KMS-11 (cell line): ENCODE results near the gene SEC22A.

ENCODE experiments used
- H2AFZ ChIP-seq: fragments of 200-600 bp; sonication (generic); 2 replicates; pipeline ENCODE4 v1.6.1; 2016; ENCODE audit warnings: antibody characterized with exemption, mixed run types, low read depth
- H3K27ac ChIP-seq: fragments of 200-600 bp; sonication (generic); 2 replicates; pipeline ENCODE4 v1.6.1; 2016; ENCODE audit warnings: mild to moderate bottlenecking, mixed run types
- H3K27me3 ChIP-seq: fragments of 200-600 bp; sonication (generic); 2 replicates; pipeline ENCODE4 v1.6.1; 2017; ENCODE audit warnings: mild to moderate bottlenecking, low read depth, mixed run types, moderate library complexity; ENCODE audit not compliant: insufficient read depth
- H3K36me3 ChIP-seq: fragments of 200-600 bp; sonication (generic); 2 replicates; pipeline ENCODE4 v1.6.1; 2017; ENCODE audit warnings: mild to moderate bottlenecking, mixed run types; ENCODE audit not compliant: insufficient read depth
- H3K4me1 ChIP-seq: fragments of 200-600 bp; sonication (generic); 2 replicates; pipeline ENCODE4 v1.6.1; 2016; ENCODE audit warnings: mild to moderate bottlenecking, low read depth, mixed run types; ENCODE audit not compliant: poor library complexity, severe bottlenecking
- H3K4me2 ChIP-seq: fragments of 200-600 bp; sonication (generic); 2 replicates; pipeline ENCODE4 v1.7.0; 2016; ENCODE audit warnings: mild to moderate bottlenecking, mixed run types
- H3K4me3 ChIP-seq: fragments of 200-600 bp; sonication (generic); IDR thresholded peaks from 2 replicates; pipeline ENCODE4 v1.6.1; 2017; ENCODE audit warnings: low read depth, low read length, mixed read lengths; ENCODE audit not compliant: insufficient read depth
- H3K79me2 ChIP-seq: fragments of 200-600 bp; sonication (generic); 2 replicates; pipeline ENCODE4 v1.6.1; 2016; ENCODE audit warnings: low read depth, mixed run types; ENCODE audit not compliant: insufficient read depth
- H3K9ac ChIP-seq: fragments of 200-600 bp; sonication (generic); 2 replicates; pipeline ENCODE4 v1.6.1; 2016; ENCODE audit warnings: mild to moderate bottlenecking, mixed run types
- H4K20me1 ChIP-seq: fragments of 200-600 bp; sonication (generic); 2 replicates; pipeline ENCODE4 v1.6.1; 2016; ENCODE audit warnings: mild to moderate bottlenecking, mixed run types; ENCODE audit not compliant: insufficient read depth
- CTCF ChIP-seq: fragments of 200-600 bp; sonication (generic); conservative IDR thresholded peaks from 2 replicates; pipeline ENCODE4 v1.6.1; 2017; ENCODE audit warnings: low read depth, mild to moderate bottlenecking, antibody characterized with exemption, low read length, moderate library complexity, mixed read lengths

The SEC22A gene

GRCh38 chr3:123163141-123163540 is 38.6 kb upstream of the SEC22A start:
- no peak overlapping the region for H3K9ac ChIP-seq
- no peaks in the 10 kb centered on the region for H3K79me2 ChIP-seq
- no peak overlapping the region for H2AFZ ChIP-seq
- no peaks in the 10 kb centered on the region for H3K27me3 ChIP-seq
- no peak overlapping the region for H3K4me3 ChIP-seq
- H3K36me3 ChIP-seq, result peaks cover 7% of the 10 kb centered on the region; the same call in 1 of the 2 replicates
- no peak overlapping the region for H3K27ac ChIP-seq
- H3K4me1 ChIP-seq, result no peaks in the 10 kb centered on the region
- no peak for TF ChIP-seq CTCF
- no peaks in the 10 kb centered on the region for H4K20me1 ChIP-seq
- H3K4me2 ChIP-seq, result no peak overlapping the region

- Histone ChIP-seq H3K79me2 (no peaks in the 10 kb centered on the region), H3K9ac (no peak overlapping the region), H3K27ac (no peak overlapping the region), H3K4me1 (no peaks in the 10 kb centered on the region), H2AFZ (no peak overlapping the region), H4K20me1 (no peaks in the 10 kb centered on the region), H3K4me2 (no peak overlapping the region), H3K27me3 (no peaks in the 10 kb centered on the region), H3K4me3 (no peak overlapping the region), H3K36me3 (peaks cover 7% of the 10 kb centered on the region; the same call in 1 of the 2 replicates)
- TF ChIP-seq CTCF, result no peak
These were observed 36.6 kb upstream of the SEC22A start for GRCh38 chr3:123165163-123165562.

- Histone ChIP-seq H3K4me2 (no peak overlapping the region), H2AFZ (no peak overlapping the region), H3K9ac (no peak overlapping the region), H3K36me3 (peaks cover 7% of the 10 kb centered on the region; the same call in 1 of the 2 replicates), H3K4me1 (no peaks in the 10 kb centered on the region), H3K27me3 (no peaks in the 10 kb centered on the region), H3K27ac (no peak overlapping the region), H4K20me1 (no peaks in the 10 kb centered on the region), H3K4me3 (no peak overlapping the region), H3K79me2 (no peaks in the 10 kb centered on the region)
- TF ChIP-seq CTCF, result no peak
These were observed 34.1 kb upstream of the SEC22A start for GRCh38 chr3:123167686-123168085.

- Histone ChIP-seq H3K27me3 (no peaks in the 10 kb centered on the region), H3K79me2 (no peaks in the 10 kb centered on the region), H2AFZ (no peak overlapping the region), H3K4me1 (no peaks in the 10 kb centered on the region), H3K4me2 (no peak overlapping the region), H3K9ac (no peak overlapping the region), H4K20me1 (no peaks in the 10 kb centered on the region), H3K27ac (no peak overlapping the region), H3K36me3 (peaks cover 7% of the 10 kb centered on the region; the same call in 1 of the 2 replicates), H3K4me3 (no peak overlapping the region)
- no peak for TF ChIP-seq CTCF
These were observed 33.6 kb upstream of the SEC22A start for GRCh38 chr3:123168122-123168521.
